Nephron (organoid): ENCODE data around the gene UBE3D.

ENCODE experiments used
- H3K27ac Mint-ChIP-seq, 3 experiments: 2 replicates each; pipeline ENCODE4 v1.8.0; 2020; ENCODE audit warnings: mixed read lengths in 3 of 3, mild to moderate bottlenecking in 2 of 3, moderate library complexity in 1 of 3
- H3K27me3 Mint-ChIP-seq: 2 replicates; pipeline ENCODE4 v1.8.0; 2021; ENCODE audit warnings: low read depth, mild to moderate bottlenecking, moderate library complexity, mixed read lengths
- H3K36me3 Mint-ChIP-seq: 2 replicates; pipeline ENCODE4 v1.8.0; 2020; ENCODE audit warnings: low read depth, mixed read lengths
- H3K4me1 Mint-ChIP-seq: 2 replicates; pipeline ENCODE4 v1.8.0; 2020; ENCODE audit warnings: mixed read lengths
- H3K4me3 Mint-ChIP-seq, 3 experiments: 2 replicates each; pipeline ENCODE4 v1.8.0; 2020; ENCODE audit warnings: mild to moderate bottlenecking in 3 of 3, mixed read lengths in 3 of 3, moderate library complexity in 2 of 3
- H3K9me3 Mint-ChIP-seq: 2 replicates; pipeline ENCODE4 v1.8.0; 2020; ENCODE audit warnings: mixed read lengths
- CTCF ChIP-seq, 3 experiments: fragments of 200-600 bp; sonication (generic); IDR thresholded peaks; one replicate each; pipeline ENCODE4 v1.5.0; 2021; ENCODE audit warnings: antibody characterized with exemption in 3 of 3; ENCODE audit not compliant: unreplicated experiment in 3 of 3

Gene UBE3D

GRCh38 chr6:82984720-82985119, 80.9 kb downstream of the UBE3D start:
- no peaks in the 10 kb centered on the region for H3K27me3 Mint-ChIP-seq
- H3K36me3 Mint-ChIP-seq: peaks cover 4% of the 10 kb centered on the region
- no peak overlapping the region for H3K4me3 Mint-ChIP-seq
- no peak for TF ChIP-seq CTCF (IDR thresholded peaks at IDR 0.05; ENCODE audit: unreplicated experiment in 3 of 3)
- H3K9me3 Mint-ChIP-seq: no peaks in the 10 kb centered on the region
- H3K4me1 Mint-ChIP-seq: peaks cover 18% of the 10 kb centered on the region
- H3K27ac Mint-ChIP-seq: no peak overlapping the region

- H3K27ac Mint-ChIP-seq: no peak overlapping the region
- H3K36me3 Mint-ChIP-seq: peaks cover 4% of the 10 kb centered on the region
- H3K9me3 Mint-ChIP-seq: no peaks in the 10 kb centered on the region
- H3K27me3 Mint-ChIP-seq: no peaks in the 10 kb centered on the region
- no peak overlapping the region for H3K4me3 Mint-ChIP-seq
- peaks cover 15% of the 10 kb centered on the region for H3K4me1 Mint-ChIP-seq
- TF ChIP-seq CTCF (IDR thresholded peaks at IDR 0.05; ENCODE audit: unreplicated experiment in 3 of 3): no peak
Measured at GRCh38 chr6:82980086-82980485, 85.6 kb downstream of the UBE3D start.

GRCh38 chr6:82979657-82980056, 86.0 kb downstream of the UBE3D start:
- Mint-ChIP-seq H3K27ac (no peak overlapping the region), H3K4me3 (no peak overlapping the region), H3K4me1 (peaks cover 15% of the 10 kb centered on the region), H3K9me3 (no peaks in the 10 kb centered on the region), H3K27me3 (no peaks in the 10 kb centered on the region), H3K36me3 (peaks cover 4% of the 10 kb centered on the region)
- TF ChIP-seq CTCF (IDR thresholded peaks at IDR 0.05; ENCODE audit: unreplicated experiment in 3 of 3): no peak

GRCh38 chr6:82978362-82978945, 87.2 kb downstream of the UBE3D start:
- Mint-ChIP-seq H3K27me3 (no peaks in the 10 kb centered on the region), H3K27ac (no peak overlapping the region), H3K36me3 (peaks cover 4% of the 10 kb centered on the region), H3K4me1 (peaks cover 15% of the 10 kb centered on the region), H3K9me3 (no peaks in the 10 kb centered on the region), H3K4me3 (no peak overlapping the region)
- TF ChIP-seq CTCF (IDR thresholded peaks at IDR 0.05; ENCODE audit: unreplicated experiment in 3 of 3): no peak

- no peak for TF ChIP-seq CTCF (IDR thresholded peaks at IDR 0.05; ENCODE audit: unreplicated experiment in 3 of 3)
- H3K9me3 Mint-ChIP-seq: peaks cover 2% of the 10 kb centered on the region
- H3K27me3 Mint-ChIP-seq: no peaks in the 10 kb centered on the region
- peaks cover 4% of the 10 kb centered on the region for H3K36me3 Mint-ChIP-seq
- H3K4me1 Mint-ChIP-seq: peaks cover 15% of the 10 kb centered on the region
- H3K27ac Mint-ChIP-seq: peak overlapping the region in 2 of 3 experiments; percentile 10 to 18
- no peak overlapping the region for H3K4me3 Mint-ChIP-seq
Measured at GRCh38 chr6:82976179-82976578, 89.5 kb downstream of the UBE3D start.

- no peak for TF ChIP-seq CTCF (IDR thresholded peaks at IDR 0.05; ENCODE audit: unreplicated experiment in 3 of 3)
- H3K4me1 Mint-ChIP-seq: peaks cover 5% of the 10 kb centered on the region
- peaks cover 5% of the 10 kb centered on the region for H3K36me3 Mint-ChIP-seq
Measured at GRCh38 chr6:82971877-82972460, 93.7 kb downstream of the UBE3D start.

More at GRCh38 chr6:82971877-82972460, 93.7 kb downstream of the UBE3D start:
- H3K27ac Mint-ChIP-seq: no peak overlapping the region
- H3K4me3 Mint-ChIP-seq: no peak overlapping the region
- peaks cover 2% of the 10 kb centered on the region for H3K9me3 Mint-ChIP-seq
- H3K27me3 Mint-ChIP-seq: no peaks in the 10 kb centered on the region
